Measurements from ENCODE around the gene GREM2.

DNA sequence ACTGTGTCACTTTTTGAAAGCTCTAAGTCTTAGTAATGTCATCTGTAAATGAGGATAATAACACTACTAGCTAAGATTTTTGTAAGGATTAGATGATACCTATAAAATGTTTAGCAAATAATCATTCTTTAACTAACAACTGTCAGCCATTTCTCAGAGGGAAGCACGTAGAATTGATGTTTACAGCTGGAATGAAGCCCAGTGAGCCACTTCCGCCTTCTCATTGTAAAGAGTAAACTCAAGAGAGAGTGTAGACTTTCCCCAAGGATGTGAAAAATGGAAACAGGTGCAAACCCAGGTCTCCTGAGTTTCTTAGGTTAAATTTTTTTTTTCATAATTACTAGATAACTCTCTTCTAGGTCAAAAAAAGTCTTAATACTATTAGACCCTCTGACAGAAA, 4.9 kb downstream of the GREM2 start:
- TF ChIP-seq POLR2A (IDR thresholded peaks at IDR 0.05), result no peak
- TF ChIP-seq, protein P1, sequence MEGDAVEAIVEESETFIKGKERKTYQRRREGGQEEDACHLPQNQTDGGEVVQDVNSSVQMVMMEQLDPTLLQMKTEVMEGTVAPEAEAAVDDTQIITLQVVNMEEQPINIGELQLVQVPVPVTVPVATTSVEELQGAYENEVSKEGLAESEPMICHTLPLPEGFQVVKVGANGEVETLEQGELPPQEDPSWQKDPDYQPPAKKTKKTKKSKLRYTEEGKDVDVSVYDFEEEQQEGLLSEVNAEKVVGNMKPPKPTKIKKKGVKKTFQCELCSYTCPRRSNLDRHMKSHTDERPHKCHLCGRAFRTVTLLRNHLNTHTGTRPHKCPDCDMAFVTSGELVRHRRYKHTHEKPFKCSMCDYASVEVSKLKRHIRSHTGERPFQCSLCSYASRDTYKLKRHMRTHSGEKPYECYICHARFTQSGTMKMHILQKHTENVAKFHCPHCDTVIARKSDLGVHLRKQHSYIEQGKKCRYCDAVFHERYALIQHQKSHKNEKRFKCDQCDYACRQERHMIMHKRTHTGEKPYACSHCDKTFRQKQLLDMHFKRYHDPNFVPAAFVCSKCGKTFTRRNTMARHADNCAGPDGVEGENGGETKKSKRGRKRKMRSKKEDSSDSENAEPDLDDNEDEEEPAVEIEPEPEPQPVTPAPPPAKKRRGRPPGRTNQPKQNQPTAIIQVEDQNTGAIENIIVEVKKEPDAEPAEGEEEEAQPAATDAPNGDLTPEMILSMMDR (IDR thresholded peaks at IDR 0.05), result no peak
- TF ChIP-seq EP300 (IDR thresholded peaks at IDR 0.05), result no peak

Data from gastroesophageal sphincter (tissue), 3 donors.